Measurements from ENCODE around the gene LMLN. TPM values are rescaled to one million over a fixed set of nuclear protein-coding genes. Genes with fewer than 3 reads are reported as not detected.
"Not testable (repeated sequence)": the region's sequence is repeated elsewhere in the genome, so short reads cannot be mapped to it uniquely, and the experiment has no call there.

Gene LMLN
- total RNA-seq, 1 donor from 2014 or later, result 5.1 TPM

GRCh38 chr3:197955892-197956477 is 4.0 kb upstream of the LMLN start:
- DNase-seq (ENCODE audit: low read depth), result no peak

DNA sequence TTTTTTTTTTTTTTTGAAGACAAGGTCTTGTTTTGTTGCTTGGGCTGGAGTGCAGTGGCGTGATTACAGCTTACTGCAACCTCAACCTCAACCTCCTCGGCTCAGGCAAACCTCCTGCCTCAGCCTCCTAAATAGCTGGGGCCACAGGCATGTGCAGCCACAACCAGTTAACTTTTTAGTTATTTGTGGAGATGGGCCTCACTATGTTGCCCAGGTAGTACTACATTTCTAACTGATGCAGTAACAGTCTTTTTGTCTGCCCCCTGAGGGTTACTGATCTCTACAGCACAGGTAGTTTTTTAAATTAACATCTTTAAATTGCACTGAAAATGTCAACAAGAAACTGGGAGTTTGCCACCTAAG is 3.4 kb upstream of the LMLN start:
- no peak for DNase-seq (ENCODE audit: low read depth)

- no peak for DNase-seq (ENCODE audit: low read depth)
These were observed 2.3 kb upstream of the LMLN start for GRCh38 chr3:197957790-197958133.

DNA sequence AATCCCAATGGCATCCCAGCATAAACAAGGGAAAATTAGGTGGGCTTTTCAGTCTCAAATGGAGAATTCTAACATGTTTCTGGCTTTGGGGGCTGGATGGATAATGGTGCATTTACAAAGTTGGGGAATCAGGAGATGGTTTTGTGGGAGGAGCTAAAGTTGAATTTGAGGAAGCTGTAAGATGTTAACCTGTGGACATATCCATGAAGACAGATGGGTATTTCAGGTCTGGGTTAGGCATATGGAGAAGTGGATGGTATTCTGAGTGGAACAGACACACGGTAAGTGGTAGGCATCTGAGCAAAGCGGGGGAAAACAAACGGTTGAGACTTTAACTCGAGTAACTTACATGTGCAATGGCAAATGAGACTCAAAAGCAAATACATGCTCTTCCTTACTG is 1.7 kb upstream of the LMLN start:
- no peak for DNase-seq (ENCODE audit: low read depth)

DNA sequence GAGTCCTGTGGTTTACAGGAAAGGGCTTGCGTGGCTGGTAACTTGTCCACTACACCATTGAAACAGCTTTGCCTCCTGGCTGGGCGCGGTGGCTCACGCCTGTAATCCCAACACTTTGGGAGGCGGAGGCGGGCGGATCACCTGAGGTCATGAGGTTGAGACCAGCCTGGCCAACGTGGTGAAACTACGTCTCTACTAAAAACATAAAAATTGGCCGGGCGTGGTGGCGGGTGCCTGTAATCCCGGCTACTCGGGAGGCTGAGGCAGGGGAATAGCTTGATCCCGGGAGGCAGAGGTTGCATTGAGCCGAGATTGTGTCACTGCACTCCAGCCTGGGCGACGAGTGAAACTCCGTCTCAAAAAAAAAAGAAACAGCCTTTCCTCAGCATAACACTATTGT is 1.2 kb upstream of the LMLN start:
- DNase-seq (ENCODE audit: low read depth), result not testable (repeated sequence)

DNA sequence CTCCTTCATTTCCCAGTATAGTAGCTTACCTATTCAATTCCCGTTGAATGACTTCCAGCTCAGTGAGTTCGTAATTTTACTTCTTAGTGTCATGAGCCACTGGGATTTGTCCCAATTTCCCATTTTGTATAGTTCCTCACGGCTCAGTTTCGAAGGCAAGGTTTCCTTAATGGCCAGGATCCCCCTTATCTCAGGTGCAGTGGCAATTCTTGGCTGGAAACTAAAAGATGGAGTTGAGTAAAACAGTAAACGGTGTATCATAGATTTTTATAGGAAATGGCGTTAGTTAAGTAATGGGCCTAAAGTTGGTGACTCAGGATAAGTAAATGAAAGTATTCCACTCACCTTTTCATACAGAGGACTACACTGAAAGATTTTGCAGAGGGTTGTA is 522 bp upstream of the LMLN start:
- DNase-seq (ENCODE audit: low read depth), result no peak

GRCh38 chr3:197960694-197961581 is 921 bp downstream of the LMLN start:
- DNase-seq (ENCODE audit: low read depth), result peak; percentile 47

DNA sequence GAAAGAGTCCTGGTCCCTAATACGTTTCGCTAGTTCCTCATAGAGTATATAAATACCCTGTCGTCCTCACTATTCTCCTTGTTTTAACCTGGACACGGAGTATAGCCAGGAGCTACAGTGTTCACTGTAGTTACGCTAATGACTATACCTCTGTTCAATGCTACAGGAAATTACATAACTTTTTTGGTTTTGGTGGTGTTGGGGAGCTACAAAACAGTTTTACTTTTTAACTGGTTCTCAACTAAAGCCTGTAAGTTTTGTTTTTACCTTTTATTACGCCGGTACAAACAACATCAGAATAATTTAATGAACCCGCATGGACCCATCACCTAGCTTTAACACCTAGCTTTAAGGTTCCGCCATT is 1.5 kb downstream of the LMLN start:
- DNase-seq (ENCODE audit: low read depth), result no peak

- DNase-seq (ENCODE audit: low read depth), result no peak
These were observed 3.1 kb downstream of the LMLN start for GRCh38 chr3:197963019-197963637.

GRCh38 chr3:197967337-197967989 is 7.4 kb downstream of the LMLN start:
- not testable (repeated sequence) for DNase-seq (ENCODE audit: low read depth)

DNA sequence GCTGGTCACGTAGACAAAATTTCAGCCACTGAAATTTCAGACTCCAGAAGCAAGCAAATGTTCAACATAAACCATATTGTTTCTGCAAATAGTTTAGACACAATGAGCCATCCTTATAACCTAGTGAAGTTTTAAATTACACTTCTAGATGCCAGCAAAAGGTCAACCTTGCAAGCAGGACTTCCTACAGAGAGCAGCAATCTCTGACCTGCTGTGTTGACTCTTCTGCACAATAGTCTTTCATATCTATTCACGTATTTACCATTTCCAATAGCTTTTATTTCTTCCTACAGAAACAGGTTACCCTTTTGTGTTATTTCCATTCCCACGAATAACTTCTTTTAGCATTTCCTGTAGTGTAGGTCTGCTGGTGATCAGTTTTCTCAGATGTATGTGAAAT is 10.6 kb downstream of the LMLN start:
- DNase-seq (ENCODE audit: low read depth), result no peak

DNA sequence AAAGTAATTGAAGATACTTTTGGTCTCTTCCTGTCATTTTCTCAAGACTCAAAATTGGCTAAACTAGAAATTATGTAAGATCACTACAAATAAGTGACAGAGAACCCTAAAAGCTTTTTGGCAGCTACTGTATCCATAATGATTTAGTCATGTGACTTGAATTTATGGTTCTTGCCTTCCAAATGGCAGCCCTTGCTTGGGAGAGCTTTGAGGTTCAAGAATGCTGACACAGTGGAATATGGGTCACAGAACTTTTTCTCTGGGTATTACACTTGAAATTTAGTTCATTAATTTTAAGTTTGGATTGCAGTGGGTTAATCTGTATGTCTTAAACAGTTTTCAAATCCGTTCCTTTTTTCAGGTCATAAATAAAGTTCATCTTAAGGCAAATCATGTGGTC is 14.0 kb downstream of the LMLN start:
- DNase-seq (ENCODE audit: low read depth), result no peak

DNA sequence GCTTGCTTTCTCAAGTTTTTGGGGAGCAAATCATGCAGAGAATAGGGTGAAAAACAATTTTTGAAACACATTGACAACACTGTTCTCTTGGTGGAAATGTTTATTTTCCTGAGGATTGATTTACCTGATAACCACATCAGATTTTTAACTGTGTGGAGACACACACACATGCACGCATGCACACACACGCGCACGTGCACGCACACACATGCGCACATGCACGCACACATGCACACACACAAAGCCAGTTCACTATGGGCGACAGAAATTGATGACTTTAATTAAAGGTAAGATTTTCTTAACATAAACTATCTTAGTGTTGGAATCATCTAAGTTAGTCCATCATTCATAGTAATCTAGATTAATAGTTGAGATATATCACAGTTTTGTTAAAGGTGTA is 15.3 kb downstream of the LMLN start:
- DNase-seq (ENCODE audit: low read depth), result no peak

DNA sequence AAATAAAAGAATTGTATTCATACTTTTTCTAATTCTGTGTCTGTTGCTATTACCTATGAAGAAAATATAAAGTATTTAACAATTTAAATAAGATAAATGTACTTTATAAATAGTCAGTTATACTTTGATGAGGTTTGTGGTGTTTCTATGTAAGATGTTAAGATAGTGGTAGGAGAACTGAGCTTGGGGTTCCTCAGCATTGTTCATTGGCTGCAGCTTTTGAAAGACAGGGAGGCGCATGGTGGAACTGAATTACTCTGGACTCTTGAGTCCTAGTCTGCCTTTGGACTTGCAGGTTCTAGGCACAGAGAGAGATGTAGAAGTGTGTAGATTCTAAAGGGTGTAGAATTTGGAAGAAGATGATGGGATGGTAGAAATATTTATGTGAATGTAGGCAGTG is 23.1 kb downstream of the LMLN start:
- no peak for DNase-seq (ENCODE audit: low read depth)

DNA sequence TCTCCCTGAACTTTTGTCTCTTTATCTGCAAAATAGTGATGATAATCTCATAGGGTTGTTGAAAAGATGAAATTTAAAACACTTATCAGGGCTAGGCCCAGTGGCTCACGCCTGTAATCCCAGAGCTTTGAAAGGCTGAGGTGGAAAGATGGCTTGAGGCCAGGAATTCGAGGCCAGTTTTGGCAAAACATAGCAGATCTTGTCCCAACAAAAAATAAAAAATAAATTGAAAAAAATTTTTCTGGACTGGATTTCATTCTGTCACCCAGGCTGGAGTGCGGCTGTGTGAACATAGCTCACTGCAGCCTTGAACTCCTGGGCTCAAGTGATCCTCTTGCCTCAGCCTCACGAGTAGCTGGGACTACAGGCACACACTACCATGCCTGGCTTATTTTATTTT is 29.6 kb downstream of the LMLN start:
- DNase-seq (ENCODE audit: low read depth), result no peak

DNA sequence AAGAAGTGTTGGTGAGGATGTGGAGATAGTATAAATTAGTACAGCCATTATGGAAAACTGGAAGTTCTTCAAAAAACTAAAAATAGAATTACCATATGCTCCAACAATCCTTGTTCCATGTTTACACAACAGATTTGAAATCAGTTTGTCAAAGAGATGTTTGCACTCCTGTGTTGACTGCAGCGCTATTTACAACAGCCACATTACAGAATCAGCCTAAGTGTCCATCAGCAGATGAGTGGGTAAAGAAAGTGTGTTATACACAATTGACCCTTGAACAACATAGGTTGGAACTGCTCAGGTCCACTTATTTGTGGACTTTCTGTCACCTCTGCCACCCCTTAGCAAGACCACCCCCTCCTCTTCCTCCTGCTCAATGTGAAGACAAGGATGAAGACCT is 34.7 kb downstream of the LMLN start:
- DNase-seq (ENCODE audit: low read depth), result no peak

GRCh38 chr3:197996855-197997254 is 36.8 kb downstream of the LMLN start:
- DNase-seq (ENCODE audit: low read depth), result no peak

GRCh38 chr3:197997936-197998335 is 37.9 kb downstream of the LMLN start:
- peak; percentile 77 for DNase-seq (ENCODE audit: low read depth)

DNA sequence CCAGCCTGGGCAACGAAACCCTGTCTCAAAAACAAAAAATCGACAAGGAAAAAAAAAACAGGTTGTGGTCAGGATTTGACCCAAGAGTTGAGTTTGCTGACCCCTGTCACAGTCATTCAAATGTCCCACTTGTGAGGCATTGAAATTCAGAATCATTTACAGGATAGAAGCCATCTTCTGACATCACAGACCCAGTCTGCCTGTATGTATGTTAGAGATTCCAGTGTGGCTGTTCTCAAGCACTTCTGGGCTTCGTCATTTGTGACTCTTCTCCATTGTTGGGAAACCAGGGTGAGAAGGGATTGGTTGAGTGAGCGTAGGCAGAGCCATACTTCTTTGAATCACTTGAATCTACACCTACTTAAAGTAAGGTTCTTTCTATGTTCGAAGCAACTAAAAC is 57.1 kb downstream of the LMLN start:
- no peak for DNase-seq (ENCODE audit: low read depth)

GRCh38 chr3:198018416-198018815 is 58.4 kb downstream of the LMLN start:
- no peak for DNase-seq (ENCODE audit: low read depth)

GRCh38 chr3:198019115-198019514 is 59.1 kb downstream of the LMLN start:
- no peak for DNase-seq (ENCODE audit: low read depth)

GRCh38 chr3:198021320-198021719 is 61.3 kb downstream of the LMLN start:
- DNase-seq (ENCODE audit: low read depth), result no peak

Data from myocyte (in vitro differentiated cells).